GM13977 (cell line): ENCODE results near the gene AGBL4.
A peak's percentile ranks its signal among the peaks of the same experiment; 100 is the strongest.

Experiments
- DNase-seq: peaks from one replicate; pipeline ENCODE4 v3.0.0; 2012; ENCODE audit warnings: low spot score
- CTCF ChIP-seq: IDR thresholded peaks from 2 replicates; pipeline ENCODE4 v1.5.1; 2012; ENCODE audit warnings: mild to moderate bottlenecking, control low read depth; ENCODE audit not compliant: insufficient read depth; ENCODE audit errors: extremely low read depth, missing control alignments
- in situ Hi-C: fragments of 300-500 bp; cut with MboI; formaldehyde crosslinking; loops from one replicate; pipeline ENCODE4 v1.12.0; 2022; ENCODE audit warnings: low sequenced_read_pairs, low pct_unique_long_range_greater_than_20kb, mixed read lengths, inconsistent platforms; ENCODE audit not compliant: unreplicated experiment

AGBL4 gene

GRCh38 chr1:48704736-48705135 lies 1319.0 kb downstream of the AGBL4 start:
- TF ChIP-seq CTCF, result no peak
- no peak for DNase-seq
- in situ Hi-C loops, result no loop called here

GRCh38 chr1:48701445-48701844 lies 1322.3 kb downstream of the AGBL4 start:
- TF ChIP-seq CTCF, result no peak
- DNase-seq, result no peak
- in situ Hi-C loops, result no loop called here

GRCh38 chr1:48697066-48697707 lies 1326.6 kb downstream of the AGBL4 start:
- peak; percentile 56 for DNase-seq
- TF ChIP-seq CTCF, result peak; percentile 88
- in situ Hi-C loops, result no loop called here

GRCh38 chr1:48695161-48695560 lies 1328.6 kb downstream of the AGBL4 start:
- in situ Hi-C loops, result no loop called here
- no peak for DNase-seq
- TF ChIP-seq CTCF, result no peak

- no peak for TF ChIP-seq CTCF
- in situ Hi-C loops, result no loop called here
- no peak for DNase-seq
These were observed 1330.0 kb downstream of the AGBL4 start for GRCh38 chr1:48693674-48694320.

- DNase-seq, result no peak
- no peak for TF ChIP-seq CTCF
- in situ Hi-C loops, result no loop called here
These were observed 1330.6 kb downstream of the AGBL4 start for GRCh38 chr1:48693180-48693579.
